Panc1 (cell line): ENCODE data around the gene GYG2. TPM values are rescaled to one million over a fixed set of nuclear protein-coding genes. Genes with fewer than 3 reads are reported as not detected.

ENCODE experiments used
- ATAC-seq: fragments of 200-7000 bp; cut with Tn5 transposase; 2 replicates; pipeline ENCODE4 v1.9.1; 2020; ENCODE audit warnings: mild to moderate bottlenecking, moderate library complexity
- BruUV-seq: library from RNA; stranded (reverse); fragments of 400-500 nt; replicated peaks from 2 replicates; lab custom pipeline; 2021; lab: Mats Ljungman, UMichigan
- CTCF ChIA-PET: fragments of 300-600 bp; sonication (Branson Sonifier 250); formaldehyde crosslinking; loops from one replicate; lab custom pipeline; 2022; ENCODE audit warnings: antibody characterized with exemption; lab: Charles Lee
- POLR2A ChIA-PET: fragments of 300-600 bp; sonication (Branson Sonifier 250); formaldehyde crosslinking; loops from one replicate; lab custom pipeline; 2022; ENCODE audit warnings: antibody characterized with exemption; lab: Charles Lee
- DNase-seq: peaks from one replicate; pipeline ENCODE4 v3.0.0-alpha.2; 2010; ENCODE audit warnings: low read depth, low spot score
- H3K27ac ChIP-seq: 2 replicates; pipeline ENCODE4 v1.5.1; 2011; ENCODE audit warnings: mild to moderate bottlenecking, low read length, inconsistent platforms
- H3K27me3 ChIP-seq: fragments of 200-500 bp; sonication (Bioruptor generic); 2 replicates; pipeline ENCODE4 v1.6.0; 2014; ENCODE audit warnings: low read length, inconsistent platforms; ENCODE audit not compliant: control insufficient read depth, insufficient read depth
- H3K36me3 ChIP-seq: fragments of 200-500 bp; sonication (Bioruptor generic); 2 replicates; pipeline ENCODE4 v1.5.1; 2014; ENCODE audit warnings: inconsistent platforms, mild to moderate bottlenecking, low read length, moderate library complexity; ENCODE audit not compliant: control insufficient read depth, insufficient read depth
- H3K4me1 ChIP-seq: 2 replicates; pipeline ENCODE4 v1.5.1; 2011; ENCODE audit warnings: inconsistent platforms, mild to moderate bottlenecking, low read length, moderate library complexity; ENCODE audit not compliant: control insufficient read depth, insufficient read depth
- H3K4me3 ChIP-seq, 2 experiments: 2 replicates each; pipeline ENCODE4 v1.5.1; 2011 to 2012; ENCODE audit warnings: low read depth in 2 of 2, low read length in 2 of 2, mild to moderate bottlenecking in 2 of 2, inconsistent platforms in 1 of 2, moderate library complexity in 1 of 2
- H3K9me3 ChIP-seq: fragments of 200-500 bp; sonication (Bioruptor generic); 2 replicates; pipeline ENCODE4 v1.5.1; 2014; ENCODE audit warnings: low read depth, mild to moderate bottlenecking, inconsistent platforms, low read length, moderate library complexity; ENCODE audit not compliant: control insufficient read depth, insufficient read depth
- POLR2AphosphoS5 ChIP-seq: IDR thresholded peaks from 2 replicates; pipeline ENCODE4 v1.6.1; 2012; ENCODE audit warnings: mild to moderate bottlenecking, low read depth, low read length, moderate library complexity
- SIN3A ChIP-seq: IDR thresholded peaks from 2 replicates; pipeline ENCODE4 v1.6.1; 2012; ENCODE audit warnings: low read depth, mild to moderate bottlenecking, low read length, moderate library complexity, borderline replicate concordance; ENCODE audit not compliant: insufficient read depth
- TCF7L2 ChIP-seq: IDR thresholded peaks from 2 replicates; pipeline ENCODE4 v1.6.1; 2011; ENCODE audit warnings: mild to moderate bottlenecking, low read depth, low read length, inconsistent platforms
- in situ Hi-C: cut with HindIII; loops from 2 replicates; pipeline ENCODE4 v1.10.0; 2016; ENCODE audit warnings: low sequenced_read_pairs, low pct_unique_long_range_greater_than_20kb
- intact Hi-C: fragments of 100-400 bp; cut with micrococcal nuclease; formaldehyde crosslinking; loops from one replicate; pipeline ENCODE4 v1.10.0; 2022; ENCODE audit not compliant: unreplicated experiment
- total RNA-seq: library from RNA; stranded (reverse); gene quantifications from one replicate; pipeline ENCODE4 v1.2.1, GENCODE V29; 2021; ENCODE audit not compliant: unreplicated experiment
- TF ChIP-seq, protein P1 (sequence below), 2 experiments: IDR thresholded peaks; 2 replicates each; pipeline ENCODE4 v1.6.1; 2011 to 2012; ENCODE audit warnings: low read depth in 2 of 2, control low read depth in 1 of 2, low read length in 1 of 2, mild to moderate bottlenecking in 1 of 2, moderate library complexity in 1 of 2; ENCODE audit not compliant: insufficient read depth in 1 of 2
- TF ChIP-seq, protein P2 (sequence below): fragments of 450-650 bp; IDR thresholded peaks from 2 replicates; pipeline ENCODE4 v1.5.1; 2017; ENCODE audit warnings: mild to moderate bottlenecking

GYG2 gene
- total RNA-seq, 1 experiment from 2014 or later: 0.85 TPM

DNA sequence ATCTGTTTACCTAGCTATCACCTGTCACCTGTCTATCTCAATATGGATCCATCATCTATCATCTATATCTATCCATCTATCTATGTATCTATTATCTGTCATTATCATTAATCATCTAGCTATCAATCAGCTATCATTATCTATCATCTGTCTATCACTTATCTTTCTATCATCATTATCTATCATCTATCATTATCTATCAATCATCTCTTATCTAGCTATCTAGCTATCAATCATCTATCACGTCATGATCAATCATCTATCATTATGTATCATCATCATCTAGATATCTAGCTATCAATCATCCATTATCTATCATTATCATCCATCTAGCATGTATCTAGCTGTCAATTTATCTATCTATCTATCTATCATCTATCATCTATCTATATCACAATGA is 92.5 kb downstream of the GYG2 start:
- no peak for DNase-seq
- no peak for ATAC-seq
- CTCF ChIA-PET: no interaction called here
- POLR2A ChIA-PET: no interaction called here
- Histone ChIP-seq H3K36me3 (no peaks in the 10 kb centered on the region), H3K9me3 (no peaks in the 10 kb centered on the region), H3K27me3 (no peaks in the 10 kb centered on the region), H3K4me1 (no peaks in the 10 kb centered on the region), H3K27ac (no peak overlapping the region), H3K4me3 (no peak overlapping the region)
- in situ Hi-C loops: no loop called here
- TF ChIP-seq TCF7L2: no peak
- TF ChIP-seq, protein P1, sequence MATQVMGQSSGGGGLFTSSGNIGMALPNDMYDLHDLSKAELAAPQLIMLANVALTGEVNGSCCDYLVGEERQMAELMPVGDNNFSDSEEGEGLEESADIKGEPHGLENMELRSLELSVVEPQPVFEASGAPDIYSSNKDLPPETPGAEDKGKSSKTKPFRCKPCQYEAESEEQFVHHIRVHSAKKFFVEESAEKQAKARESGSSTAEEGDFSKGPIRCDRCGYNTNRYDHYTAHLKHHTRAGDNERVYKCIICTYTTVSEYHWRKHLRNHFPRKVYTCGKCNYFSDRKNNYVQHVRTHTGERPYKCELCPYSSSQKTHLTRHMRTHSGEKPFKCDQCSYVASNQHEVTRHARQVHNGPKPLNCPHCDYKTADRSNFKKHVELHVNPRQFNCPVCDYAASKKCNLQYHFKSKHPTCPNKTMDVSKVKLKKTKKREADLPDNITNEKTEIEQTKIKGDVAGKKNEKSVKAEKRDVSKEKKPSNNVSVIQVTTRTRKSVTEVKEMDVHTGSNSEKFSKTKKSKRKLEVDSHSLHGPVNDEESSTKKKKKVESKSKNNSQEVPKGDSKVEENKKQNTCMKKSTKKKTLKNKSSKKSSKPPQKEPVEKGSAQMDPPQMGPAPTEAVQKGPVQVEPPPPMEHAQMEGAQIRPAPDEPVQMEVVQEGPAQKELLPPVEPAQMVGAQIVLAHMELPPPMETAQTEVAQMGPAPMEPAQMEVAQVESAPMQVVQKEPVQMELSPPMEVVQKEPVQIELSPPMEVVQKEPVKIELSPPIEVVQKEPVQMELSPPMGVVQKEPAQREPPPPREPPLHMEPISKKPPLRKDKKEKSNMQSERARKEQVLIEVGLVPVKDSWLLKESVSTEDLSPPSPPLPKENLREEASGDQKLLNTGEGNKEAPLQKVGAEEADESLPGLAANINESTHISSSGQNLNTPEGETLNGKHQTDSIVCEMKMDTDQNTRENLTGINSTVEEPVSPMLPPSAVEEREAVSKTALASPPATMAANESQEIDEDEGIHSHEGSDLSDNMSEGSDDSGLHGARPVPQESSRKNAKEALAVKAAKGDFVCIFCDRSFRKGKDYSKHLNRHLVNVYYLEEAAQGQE (IDR thresholded peaks at IDR 0.05; ENCODE audit: insufficient read depth in 1 of 2, low read depth in 2 of 2, low read length in 1 of 2): no peak
- no peak for TF ChIP-seq SIN3A
- TF ChIP-seq, protein P2, sequence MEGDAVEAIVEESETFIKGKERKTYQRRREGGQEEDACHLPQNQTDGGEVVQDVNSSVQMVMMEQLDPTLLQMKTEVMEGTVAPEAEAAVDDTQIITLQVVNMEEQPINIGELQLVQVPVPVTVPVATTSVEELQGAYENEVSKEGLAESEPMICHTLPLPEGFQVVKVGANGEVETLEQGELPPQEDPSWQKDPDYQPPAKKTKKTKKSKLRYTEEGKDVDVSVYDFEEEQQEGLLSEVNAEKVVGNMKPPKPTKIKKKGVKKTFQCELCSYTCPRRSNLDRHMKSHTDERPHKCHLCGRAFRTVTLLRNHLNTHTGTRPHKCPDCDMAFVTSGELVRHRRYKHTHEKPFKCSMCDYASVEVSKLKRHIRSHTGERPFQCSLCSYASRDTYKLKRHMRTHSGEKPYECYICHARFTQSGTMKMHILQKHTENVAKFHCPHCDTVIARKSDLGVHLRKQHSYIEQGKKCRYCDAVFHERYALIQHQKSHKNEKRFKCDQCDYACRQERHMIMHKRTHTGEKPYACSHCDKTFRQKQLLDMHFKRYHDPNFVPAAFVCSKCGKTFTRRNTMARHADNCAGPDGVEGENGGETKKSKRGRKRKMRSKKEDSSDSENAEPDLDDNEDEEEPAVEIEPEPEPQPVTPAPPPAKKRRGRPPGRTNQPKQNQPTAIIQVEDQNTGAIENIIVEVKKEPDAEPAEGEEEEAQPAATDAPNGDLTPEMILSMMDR: no peak
- TF ChIP-seq POLR2AphosphoS5: no peak
- intact Hi-C loops: no loop called here
- BruUV-seq: no TSS peak

DNA sequence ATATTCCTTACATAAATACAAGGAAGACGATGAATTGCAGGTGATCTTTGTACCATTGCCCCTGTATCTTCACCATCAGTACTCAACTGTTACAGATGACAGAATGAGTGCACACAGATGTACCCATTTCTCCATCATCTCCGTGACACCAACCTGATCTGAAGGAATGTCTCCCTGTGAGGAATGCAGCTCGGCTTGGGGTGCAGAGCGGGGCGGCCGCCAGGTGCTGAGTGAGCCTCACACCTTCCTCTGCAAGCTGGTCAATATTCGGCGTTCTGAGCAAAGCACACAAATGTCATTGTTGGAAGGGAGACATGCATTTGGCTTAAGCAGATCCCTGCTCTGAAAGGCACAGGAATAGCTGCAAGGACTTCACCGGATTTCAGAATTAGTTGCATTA is 93.0 kb downstream of the GYG2 start:
- H3K36me3 ChIP-seq: no peaks in the 10 kb centered on the region
- no peaks in the 10 kb centered on the region for H3K4me1 ChIP-seq
- in situ Hi-C loops (no loop called here), intact Hi-C loops (no loop called here)
- ATAC-seq: no peak
- no peak for DNase-seq
- ChIA-PET POLR2A (no interaction called here), CTCF (no interaction called here)
- no TSS peak for BruUV-seq
- no peaks in the 10 kb centered on the region for H3K9me3 ChIP-seq
- no peak overlapping the region for H3K4me3 ChIP-seq
- H3K27ac ChIP-seq: no peak overlapping the region
- H3K27me3 ChIP-seq: no peaks in the 10 kb centered on the region
- TF ChIP-seq TCF7L2 (no peak), SIN3A (no peak), POLR2AphosphoS5 (no peak)
- TF ChIP-seq, protein P2: no peak
- TF ChIP-seq, protein P1 (IDR thresholded peaks at IDR 0.05; ENCODE audit: insufficient read depth in 1 of 2, low read depth in 2 of 2, low read length in 1 of 2): no peak
